ENCODE data around the gene KRTAP5-7.
"Not testable (repeated sequence)": the region's sequence is repeated elsewhere in the genome, so short reads cannot be mapped to it uniquely, and the experiment has no call there.

The KRTAP5-7 gene, protein sequence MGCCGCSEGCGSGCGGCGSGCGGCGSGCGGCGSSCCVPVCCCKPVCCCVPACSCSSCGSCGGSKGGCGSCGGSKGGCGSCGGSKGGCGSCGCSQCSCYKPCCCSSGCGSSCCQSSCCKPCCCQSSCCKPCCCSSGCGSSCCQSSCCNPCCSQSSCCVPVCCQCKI

DNA sequence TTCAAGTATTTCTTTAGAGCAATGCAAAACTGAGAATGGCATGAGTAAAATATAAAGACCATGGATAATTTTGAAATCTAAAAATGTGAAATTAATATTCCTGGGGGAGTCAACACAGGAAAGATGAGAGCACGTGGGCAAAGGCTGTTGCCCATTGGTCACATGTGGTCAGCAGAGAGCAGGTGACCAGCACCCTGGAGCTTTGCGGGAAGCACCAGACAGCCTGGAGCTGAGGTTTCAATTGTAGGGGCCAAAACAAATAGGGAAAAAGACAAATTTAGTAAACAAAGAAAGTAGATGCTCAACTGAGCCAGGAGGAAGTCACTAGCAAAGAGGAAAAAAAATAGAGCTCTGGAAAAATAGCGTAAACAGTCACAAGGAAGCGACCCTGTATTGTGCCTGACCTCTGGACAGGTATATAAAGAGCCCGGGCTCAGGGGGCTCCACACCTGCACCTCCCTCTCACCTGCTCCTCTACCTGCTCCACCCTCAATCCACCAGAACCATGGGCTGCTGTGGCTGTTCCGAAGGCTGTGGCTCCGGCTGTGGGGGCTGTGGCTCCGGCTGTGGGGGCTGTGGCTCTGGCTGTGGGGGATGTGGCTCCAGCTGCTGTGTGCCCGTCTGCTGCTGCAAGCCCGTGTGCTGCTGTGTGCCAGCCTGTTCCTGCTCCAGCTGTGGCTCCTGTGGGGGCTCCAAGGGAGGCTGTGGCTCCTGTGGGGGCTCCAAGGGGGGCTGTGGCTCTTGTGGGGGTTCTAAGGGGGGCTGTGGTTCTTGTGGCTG lies at the start of gene KRTAP5-7:
Gene KRTAP5-7 (plus strand): TSS at position 472 of the 780 bp plus-strand sequence. CDS start 34 bp downstream, at position 506.
- not testable (repeated sequence) for DNase-seq

DNA sequence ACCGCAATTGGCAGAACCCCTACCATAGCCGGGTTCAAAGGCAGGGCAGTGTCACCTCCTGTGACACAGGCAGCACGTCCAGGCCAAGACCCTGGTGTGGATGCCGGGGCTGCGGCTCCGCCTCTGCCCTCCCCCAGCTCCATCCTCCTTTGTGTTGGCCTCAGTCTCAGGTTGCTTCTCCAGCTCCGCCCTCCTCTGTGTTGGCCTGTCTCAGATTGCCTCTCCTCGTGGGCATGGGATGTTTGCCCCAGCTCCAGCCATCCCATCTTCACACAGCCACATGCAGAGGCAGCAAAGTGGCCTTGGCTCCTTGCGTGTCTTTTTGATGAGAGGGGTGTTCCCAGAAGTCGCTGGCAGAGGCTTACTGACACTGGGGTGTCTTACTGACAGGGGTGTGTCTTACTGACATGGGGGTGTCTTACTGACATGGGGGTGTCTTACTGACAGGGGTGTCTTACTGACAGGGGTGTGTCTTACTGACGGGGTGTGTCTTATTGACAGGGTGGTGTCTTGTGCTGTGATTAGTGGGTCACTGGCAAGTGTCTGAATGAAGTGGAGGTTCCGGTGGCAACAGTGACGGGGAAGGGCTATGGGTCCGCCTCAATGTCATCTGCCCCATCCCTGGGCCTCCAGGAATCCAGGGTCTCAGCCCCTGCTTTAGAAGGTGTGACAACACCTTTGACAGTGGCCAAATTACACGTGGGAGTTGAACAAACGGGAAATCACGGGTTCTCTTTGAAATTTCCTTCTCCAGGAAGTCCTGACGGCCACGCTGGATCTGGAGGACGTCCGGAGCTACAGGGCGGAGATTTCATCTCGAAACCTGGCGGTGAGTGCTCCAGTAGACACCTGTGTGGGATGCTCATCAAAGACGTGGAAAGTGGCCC lies 49.2 kb upstream of the KRTAP5-7 start:
- no peak for DNase-seq

DNA sequence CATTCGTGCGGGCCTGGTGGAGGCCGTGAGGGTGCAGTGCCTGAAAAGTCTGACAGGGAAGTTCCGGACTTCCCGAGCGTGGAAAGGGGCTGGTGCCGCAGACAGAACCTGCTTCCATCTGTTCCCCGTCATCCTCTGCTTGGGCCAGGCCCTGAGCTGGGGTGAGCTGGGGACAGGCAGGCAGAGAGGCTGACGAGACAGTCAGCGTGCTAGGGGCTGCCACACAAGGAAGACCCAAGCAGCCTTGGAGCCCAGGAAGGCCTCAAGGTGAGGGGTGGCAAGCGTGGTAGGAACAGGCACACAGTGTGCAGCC lies 48.6 kb upstream of the KRTAP5-7 start:
- no peak for DNase-seq

DNA sequence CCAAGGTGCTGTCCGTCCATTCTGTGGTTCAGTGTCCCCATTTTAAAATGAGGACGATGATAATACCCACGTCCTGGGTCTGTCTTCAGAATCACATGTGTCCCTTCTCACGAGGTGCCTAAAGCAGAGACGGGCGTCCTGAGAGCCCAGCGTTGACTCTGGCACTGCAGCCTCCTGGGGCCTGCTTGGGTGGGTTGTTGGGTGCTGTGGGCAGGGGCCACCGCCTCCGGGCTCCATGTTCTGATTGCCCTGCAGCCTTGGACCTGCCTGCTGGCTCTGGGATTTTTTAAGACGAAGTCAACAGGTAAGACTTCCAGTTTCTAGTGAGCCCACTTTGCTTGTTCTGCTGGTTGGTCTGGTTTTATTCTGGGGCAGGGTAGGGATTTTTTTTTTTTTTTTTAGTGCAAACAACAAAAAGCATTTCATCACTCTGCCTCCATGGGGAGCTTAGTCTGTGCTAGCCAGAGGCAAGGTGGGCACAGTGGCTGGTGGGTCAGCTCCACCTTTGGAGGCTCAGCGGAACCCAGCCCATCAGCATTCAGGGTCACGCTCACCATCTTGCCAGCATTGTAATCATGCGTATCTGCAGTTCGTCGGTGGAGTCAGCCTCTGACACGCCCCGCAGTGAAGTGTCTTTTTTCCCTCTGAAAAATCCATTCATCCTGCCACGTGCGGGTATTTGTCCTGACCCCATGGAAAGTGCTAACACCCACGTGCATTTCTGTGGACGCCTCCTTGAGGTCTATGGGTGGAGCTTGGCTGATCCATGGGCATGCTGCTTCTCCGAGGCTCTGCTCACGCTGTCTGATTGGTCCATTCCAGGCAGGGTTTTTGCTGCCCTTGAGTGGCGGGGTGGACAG lies 45.7 kb upstream of the KRTAP5-7 start:
- DNase-seq = no peak

DNA sequence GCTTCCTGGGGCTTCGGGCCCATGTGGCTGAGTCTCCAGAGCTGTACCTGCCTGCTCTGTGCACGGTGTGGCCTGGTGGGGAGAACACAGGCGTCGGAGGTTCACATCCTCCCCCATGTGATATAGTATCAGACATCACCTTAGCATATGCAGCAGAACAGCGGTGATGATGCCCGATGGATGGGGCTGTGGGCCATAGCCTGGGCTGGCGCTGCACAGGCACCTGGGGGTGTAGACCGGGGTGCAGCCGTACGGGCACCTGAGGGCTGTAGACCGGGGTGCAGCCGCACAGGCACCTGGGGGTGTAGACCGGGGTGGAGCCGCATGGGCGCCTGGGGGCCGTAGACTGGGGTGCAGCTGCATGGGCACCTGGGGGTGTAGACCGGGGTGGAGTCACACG lies 44.9 kb upstream of the KRTAP5-7 start:
- DNase-seq = no peak

DNA sequence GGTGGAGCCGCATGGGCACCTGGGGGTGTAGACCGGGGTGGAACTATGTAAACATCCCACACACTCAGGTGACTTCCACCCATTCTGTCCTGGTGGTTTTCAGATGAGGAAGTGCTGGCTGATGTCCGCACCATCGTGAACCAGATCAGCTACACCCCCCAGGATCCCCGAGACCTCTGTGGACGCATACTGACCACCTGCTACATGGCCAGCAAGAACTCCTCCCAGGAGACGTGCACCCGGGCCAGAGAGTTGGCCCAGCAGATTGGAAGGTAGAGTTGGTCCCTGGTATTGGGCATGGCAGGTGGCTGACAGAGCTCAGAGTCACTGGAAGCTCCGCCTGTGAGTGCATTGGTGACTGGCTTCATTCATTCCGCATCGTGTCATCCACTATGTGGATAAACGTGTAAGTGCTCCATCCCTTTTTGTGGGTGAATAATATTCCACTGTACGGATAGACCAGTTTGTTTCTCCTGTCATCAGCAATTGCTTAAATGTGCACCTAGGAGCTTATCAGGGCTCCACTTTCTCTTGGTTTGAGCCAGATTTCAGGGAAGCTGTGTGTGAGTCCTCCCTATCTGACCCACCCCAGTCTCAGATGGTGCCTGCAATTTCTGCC lies 44.2 kb upstream of the KRTAP5-7 start:
- no peak for DNase-seq

DNA sequence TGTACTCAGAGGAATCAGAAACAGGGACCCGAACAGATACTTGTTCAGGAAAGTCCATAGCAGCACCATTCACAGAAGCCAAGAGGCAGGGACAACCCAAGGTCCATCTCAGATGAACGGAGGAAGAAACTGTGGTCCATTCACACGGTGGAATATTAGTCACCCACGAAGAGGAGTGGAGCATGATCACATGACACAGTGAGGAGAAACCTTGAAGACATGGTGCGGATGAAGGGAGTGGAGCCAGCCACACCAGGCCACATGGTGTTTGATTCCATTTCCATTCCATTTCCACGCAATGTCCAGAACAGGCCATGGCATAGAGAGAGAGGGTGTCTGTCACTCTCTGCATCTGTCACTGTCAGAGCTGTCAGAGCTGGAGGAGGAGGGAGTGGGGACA lies 43.4 kb upstream of the KRTAP5-7 start:
- DNase-seq = no peak

DNA sequence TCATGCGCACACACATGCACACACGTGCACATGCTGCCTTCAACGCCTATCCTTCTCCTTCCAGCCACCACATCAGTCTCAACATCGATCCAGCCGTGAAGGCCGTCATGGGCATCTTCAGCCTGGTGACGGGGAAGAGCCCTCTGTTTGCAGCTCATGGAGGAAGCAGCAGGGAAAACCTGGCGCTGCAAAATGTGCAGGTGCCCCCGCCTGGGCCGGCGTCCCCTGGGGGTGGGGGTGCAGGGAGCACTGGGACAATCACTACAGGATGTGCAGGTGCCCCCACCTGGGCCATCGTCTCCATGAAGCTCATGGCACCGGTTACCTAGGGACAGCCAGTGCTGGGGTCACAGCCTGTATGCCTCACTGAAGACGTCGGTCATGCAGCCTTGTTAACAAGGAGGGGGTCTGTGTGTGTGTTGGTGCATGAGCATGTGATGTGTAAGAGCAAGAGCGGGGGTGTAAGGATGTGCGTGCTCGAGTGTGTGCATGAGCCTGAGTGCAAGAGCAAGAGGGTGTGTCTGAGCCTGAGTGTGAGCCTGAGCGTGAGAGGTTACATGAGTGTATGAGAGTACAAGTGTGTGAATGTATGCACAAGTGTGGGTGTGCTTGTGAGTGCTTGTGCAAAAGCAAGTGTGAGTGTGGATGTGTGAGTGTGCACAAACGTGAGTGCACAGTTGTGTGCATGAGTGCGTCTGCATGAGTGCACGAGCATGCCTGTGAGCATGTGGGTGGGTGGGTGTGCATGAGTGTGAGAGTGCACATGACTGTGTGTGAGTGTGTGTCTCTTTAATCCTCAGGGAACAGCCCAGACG lies 42.6 kb upstream of the KRTAP5-7 start:
- no peak for DNase-seq

DNA sequence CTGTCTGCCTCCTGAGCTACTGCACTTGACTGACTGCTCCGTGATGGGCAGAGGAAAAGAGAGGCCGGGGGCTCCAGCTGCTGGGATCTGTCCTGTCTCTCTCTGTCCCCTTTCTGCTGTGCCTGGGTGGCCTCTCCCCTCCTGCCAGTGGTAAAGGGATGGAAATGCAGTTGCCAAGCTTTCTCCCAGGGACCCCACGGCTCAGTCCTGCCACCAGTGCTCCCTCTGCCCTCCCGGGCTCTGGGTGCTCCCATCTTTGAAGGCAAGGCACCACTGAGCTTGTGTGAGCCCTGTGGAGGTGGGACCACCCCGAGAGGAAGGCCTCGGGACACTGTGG lies 42.0 kb upstream of the KRTAP5-7 start:
- no peak for DNase-seq

DNA sequence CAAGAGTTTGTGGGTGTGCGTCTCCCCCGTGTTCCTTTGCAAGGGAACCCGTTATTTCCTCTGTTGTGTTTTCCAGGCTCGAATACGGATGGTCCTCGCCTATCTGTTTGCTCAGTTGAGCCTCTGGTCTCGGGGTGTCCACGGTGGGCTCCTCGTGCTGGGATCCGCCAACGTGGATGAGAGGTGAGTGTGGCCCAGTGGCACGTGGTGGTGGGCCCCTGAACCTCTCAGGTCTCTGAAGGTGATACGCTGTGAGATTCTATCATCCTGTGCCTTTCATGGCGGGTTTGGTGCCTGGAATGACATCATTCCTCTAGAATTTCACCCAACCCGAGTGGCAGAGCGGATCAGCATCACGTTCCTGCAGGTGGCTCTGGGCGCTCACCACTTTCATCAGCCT lies 41.6 kb upstream of the KRTAP5-7 start:
- DNase-seq = no peak

DNA sequence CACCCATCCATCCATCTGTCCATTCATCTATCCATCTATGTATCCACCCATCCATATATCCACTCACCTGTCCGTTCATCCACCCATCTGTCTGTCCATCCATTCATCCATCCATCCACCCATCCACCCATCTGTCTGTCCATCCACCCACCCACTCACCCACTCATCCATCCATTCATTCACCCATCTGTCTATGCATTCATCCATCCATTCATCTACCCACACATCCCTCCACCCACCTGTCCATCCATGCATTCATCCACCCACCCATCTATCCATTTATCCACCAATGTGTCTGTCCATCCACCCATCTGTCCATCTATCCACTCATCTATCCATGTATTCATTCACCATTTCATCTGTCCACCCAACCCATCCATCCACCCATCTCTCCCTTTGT lies 40.7 kb upstream of the KRTAP5-7 start:
- no peak for DNase-seq

DNA sequence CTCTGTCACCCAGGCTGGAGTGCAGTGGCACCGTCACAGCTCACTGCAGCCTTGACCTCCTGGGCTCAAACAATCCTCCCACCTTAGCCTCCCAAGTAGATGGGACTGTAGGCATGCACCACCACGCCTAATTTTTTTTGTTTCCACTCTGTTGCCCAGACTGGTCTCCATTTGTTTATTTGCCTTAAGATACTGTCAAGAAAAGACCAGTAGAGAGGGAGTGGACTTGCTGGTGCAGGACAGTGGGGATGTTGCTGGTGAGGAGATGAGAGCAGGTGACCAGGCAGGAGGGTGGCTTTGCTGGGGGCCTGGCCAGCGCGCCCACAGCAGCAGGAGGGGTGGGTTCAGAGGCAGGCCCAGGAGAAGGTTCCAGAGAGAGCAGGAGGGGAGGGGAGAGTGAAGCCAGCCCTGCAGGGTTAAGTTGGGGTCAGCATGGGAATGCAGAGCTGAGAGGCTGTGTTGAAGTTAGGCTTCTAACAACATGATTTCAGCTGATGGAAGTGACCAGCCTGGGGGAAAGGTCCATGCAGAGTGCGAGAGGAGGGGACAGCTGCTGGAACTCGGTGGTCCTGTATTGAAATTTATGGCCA lies 38.3 kb upstream of the KRTAP5-7 start:
- no peak for DNase-seq

DNA sequence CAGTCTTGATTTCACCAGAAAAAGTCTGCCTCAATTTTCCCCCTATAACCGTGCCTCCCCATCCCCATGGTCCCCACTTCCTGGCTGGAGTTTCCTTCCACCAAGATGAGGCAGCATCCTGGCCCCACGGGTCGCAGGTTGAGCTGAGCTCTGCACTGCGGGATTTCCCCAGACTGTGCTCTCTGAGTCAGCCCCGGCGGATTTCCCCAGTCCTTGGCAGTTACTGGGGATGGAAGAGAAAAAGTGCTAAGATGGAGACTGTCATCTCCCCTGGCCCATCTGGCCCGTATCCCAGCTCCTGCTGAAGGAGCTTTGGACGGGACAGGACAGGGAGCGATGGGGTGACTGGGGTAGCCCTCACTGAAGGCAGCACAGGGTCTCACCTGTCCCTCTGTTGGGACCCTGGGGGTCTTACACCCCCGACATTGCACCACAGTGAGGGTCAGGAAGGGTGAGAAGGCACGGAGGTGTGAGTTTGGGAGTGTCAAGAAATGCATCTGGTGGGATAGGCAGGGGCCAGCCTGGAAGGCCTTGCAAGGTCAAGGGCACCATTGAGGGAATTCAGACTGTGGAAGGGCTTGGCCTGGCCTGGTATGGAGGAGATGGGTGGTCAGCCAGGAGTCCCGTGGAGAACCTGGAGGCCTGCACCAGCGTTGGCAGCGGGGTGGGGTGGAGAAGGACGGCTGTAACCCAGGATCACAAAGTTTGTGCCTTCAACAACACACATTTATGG lies 37.6 kb upstream of the KRTAP5-7 start:
- DNase-seq = no peak

DNA sequence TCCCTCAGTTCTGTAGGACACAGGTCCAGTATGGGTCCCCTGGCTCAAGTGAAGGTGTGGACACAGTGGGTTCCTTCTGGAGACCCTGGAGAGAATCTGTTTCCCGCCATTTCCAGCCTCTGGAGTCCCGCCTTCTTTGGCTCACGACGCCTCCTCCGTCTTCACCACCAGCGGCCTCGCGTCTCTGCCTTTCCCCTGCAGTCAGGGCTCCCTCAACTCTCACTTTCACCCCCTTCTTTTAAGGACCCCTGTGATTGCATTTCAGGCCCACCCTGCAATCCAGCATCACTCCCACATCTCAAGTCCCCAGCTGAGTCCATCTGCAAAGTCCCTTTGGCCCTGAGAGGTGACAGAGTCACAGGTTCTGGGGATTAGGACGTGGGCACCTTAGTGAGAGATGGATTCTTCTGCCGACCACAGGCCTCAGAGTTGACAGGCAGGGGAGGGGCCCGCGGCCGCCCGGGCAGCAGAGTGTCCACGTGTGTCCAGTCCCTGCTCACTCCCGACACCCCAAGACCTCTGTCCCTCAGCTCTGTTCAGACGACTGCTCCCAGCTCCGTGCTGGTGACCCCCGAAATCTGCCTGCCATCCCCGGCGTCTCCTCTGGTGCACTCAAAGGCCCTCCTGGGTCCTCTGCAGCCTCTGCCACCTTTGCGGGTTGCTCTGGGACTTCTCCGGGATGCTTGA lies 36.9 kb upstream of the KRTAP5-7 start:
- DNase-seq = no peak

DNA sequence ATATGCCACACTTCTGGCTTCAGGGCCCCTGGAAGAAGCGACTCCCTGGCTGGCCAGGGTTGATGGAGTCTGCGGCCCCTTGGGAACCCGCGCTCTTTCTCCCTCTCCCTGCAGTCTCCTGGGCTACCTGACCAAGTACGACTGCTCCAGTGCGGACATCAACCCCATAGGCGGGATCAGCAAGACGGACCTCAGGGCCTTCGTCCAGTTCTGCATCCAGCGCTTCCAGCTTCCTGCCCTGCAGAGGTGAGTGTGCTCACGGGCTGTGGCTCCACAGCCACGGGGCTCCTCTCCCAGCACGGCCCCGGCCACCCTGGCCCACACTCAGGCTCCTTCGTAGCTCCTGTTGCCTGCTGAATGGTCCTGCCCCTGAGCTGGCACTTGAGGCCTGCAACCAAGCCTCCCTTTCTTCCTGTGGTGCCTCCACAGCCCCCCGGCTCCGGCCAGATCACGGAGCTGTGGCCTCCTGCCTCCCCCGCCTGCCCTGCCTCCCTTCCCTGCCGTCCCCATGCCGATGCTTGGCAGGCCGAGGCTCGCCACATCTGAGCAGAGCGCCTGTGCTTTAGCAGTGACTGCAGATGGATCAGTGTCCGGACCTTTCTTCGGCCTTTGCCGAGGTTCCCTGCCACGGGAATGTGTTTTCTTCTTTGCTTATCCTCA lies 36.2 kb upstream of the KRTAP5-7 start:
- DNase-seq = no peak

DNA sequence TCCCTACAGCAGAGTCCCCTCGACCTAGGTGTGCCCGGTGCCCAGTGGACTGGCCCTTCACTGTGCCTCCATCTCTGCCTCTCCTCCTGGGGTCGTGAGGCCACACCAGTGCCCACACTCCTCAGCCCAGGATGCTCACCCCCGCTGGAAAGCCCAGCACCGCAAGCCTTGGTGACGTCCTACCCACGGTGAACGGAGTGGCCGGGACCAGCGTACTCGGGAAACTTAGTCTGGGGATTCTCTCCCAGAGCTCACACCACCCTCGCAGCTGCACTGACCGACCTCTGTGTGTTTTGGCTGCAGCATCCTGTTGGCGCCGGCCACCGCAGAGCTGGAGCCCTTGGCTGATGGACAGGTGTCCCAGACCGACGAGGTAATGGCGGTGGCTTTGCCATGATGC lies 35.5 kb upstream of the KRTAP5-7 start:
- DNase-seq = no peak

DNA sequence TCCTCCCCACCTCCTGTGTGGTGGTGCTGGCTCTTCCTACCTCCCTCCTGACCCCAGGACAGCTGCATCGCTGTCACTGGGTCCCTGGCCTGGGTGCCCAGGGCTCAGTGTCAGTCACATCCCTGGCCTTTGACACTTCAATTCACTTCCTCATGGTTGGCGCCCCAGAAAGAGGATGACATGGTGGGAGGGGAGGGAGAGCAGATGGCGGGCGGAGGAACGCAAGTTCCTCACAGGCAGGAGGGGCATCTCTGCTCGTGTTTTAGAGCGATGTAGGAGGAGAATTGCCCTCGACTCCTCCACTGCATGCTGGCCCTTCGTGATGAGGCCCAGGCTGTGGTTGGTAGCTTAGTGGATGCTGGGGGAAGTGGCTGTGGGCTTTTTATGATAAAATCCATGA lies 35.1 kb upstream of the KRTAP5-7 start:
- DNase-seq = no peak

DNA sequence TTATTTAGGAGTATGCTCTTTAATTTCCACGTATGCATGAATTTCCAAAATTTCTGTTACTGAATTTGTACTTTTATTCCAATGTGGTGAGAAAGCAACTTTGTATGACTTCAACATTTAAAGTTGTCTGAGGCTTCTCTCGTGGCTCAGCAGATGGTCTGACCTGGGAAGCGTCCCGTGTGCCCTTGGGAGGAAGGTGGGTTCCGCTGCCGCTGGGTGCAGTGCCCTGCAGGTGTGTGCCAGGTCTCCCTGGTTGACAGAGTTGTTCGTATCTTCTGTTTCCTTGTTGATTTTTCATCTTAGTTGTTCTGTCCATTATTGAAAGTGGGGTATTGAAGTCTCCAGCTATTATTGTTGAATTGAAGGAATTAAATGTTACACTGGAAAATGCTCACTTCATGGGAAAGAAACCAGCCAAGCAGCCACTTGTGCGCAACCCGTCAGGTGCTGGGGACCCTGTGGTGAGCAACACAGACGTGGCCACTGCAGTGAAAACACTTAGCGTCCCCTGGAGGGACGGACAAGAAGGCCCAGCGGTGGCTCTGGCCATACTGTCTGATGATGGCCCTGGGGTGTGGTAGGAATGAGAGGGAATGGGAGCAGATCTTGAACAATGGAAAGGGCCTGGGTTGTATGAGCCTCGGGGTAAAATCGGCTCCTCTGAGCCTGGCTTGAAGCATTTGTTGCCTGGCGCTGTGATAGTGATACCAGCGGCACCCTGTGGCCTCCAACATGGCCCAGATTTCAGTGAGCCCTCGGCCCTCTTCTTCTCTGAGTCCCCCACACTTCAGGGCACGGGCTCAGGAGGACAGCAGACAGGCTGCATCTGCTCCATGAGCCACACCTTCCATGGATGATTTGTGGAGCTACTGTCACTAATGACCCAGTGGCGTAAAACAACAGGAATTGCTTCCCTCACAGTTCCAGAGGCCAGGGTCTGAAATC lies 31.5 kb upstream of the KRTAP5-7 start:
- no peak for DNase-seq
